Neural progenitor cell (in vitro differentiated cells): ENCODE data around the gene TMEM45A. TPM values are rescaled to one million over a fixed set of nuclear protein-coding genes. Genes with fewer than 3 reads are reported as not detected.
"Not testable (repeated sequence)": the region's sequence is repeated elsewhere in the genome, so short reads cannot be mapped to it uniquely, and the experiment has no call there.

Source experiments
- DNase-seq: peaks from one replicate; pipeline ENCODE4 v3.0.0-alpha.2; 2016; ENCODE audit warnings: low spot score
- H2AFZ ChIP-seq: fragments of 200-600 bp; sonication (generic); replicated peaks from 2 replicates; pipeline ENCODE4 v1.6.1; 2016; ENCODE audit warnings: antibody characterized with exemption
- H3F3A ChIP-seq: fragments of 200-600 bp; sonication (generic); 2 replicates; pipeline ENCODE4 v1.6.1; 2016; ENCODE audit warnings: antibody characterized with exemption, low read depth
- H3K27ac ChIP-seq: fragments of 200-600 bp; sonication (generic); 2 replicates; pipeline ENCODE4 v1.5.1; 2016; ENCODE audit warnings: mild to moderate bottlenecking
- H3K27me3 ChIP-seq: fragments of 200-600 bp; sonication (generic); 2 replicates; pipeline ENCODE4 v1.6.1; 2016; ENCODE audit warnings: mild to moderate bottlenecking, moderate library complexity
- H3K36me3 ChIP-seq: fragments of 200-600 bp; sonication (generic); 2 replicates; pipeline ENCODE4 v1.5.1; 2016
- H3K4me1 ChIP-seq: fragments of 200-600 bp; sonication (generic); 2 replicates; pipeline ENCODE4 v1.6.1; 2016; ENCODE audit warnings: mixed run types
- H3K4me2 ChIP-seq: fragments of 200-600 bp; sonication (generic); 2 replicates; pipeline ENCODE4 v1.6.1; 2016
- H3K4me3 ChIP-seq: fragments of 200-600 bp; sonication (generic); 2 replicates; pipeline ENCODE4 v1.5.1; 2016
- H3K79me2 ChIP-seq: fragments of 200-600 bp; sonication (generic); 2 replicates; pipeline ENCODE4 v1.6.1; 2016; ENCODE audit warnings: low read depth
- H3K9ac ChIP-seq: fragments of 200-600 bp; sonication (generic); 2 replicates; pipeline ENCODE4 v1.6.1; 2016
- H3K9me3 ChIP-seq: fragments of 200-600 bp; sonication (generic); 2 replicates; pipeline ENCODE4 v1.5.1; 2016; ENCODE audit warnings: low read depth
- H4K20me1 ChIP-seq: fragments of 200-600 bp; sonication (generic); 2 replicates; pipeline ENCODE4 v1.6.1; 2016; ENCODE audit warnings: low read depth
- H3K27ac Mint-ChIP-seq: 3 replicates; pipeline ENCODE4 v1.8.0; 2021; ENCODE audit warnings: mixed read lengths
- H3K27me3 Mint-ChIP-seq: 2 replicates; pipeline ENCODE4 v1.8.0; 2022; ENCODE audit warnings: low read depth, mild to moderate bottlenecking, inconsistent platforms, moderate library complexity, mixed read lengths; ENCODE audit not compliant: insufficient read depth
- H3K36me3 Mint-ChIP-seq: 3 replicates; pipeline ENCODE4 v1.8.0; 2021; ENCODE audit warnings: mixed read lengths
- H3K4me1 Mint-ChIP-seq: 3 replicates; pipeline ENCODE4 v1.8.0; 2021; ENCODE audit warnings: mixed read lengths
- H3K4me3 Mint-ChIP-seq: 3 replicates; pipeline ENCODE4 v1.8.0; 2021; ENCODE audit warnings: mild to moderate bottlenecking, moderate library complexity, mixed read lengths
- H3K9me3 Mint-ChIP-seq: 3 replicates; pipeline ENCODE4 v1.8.0; 2020; ENCODE audit warnings: mixed read lengths
- EZH2 ChIP-seq: fragments of 200-600 bp; sonication (generic); IDR thresholded peaks from 2 replicates; pipeline ENCODE4 v1.6.1; 2017; ENCODE audit warnings: antibody characterized with exemption, mild to moderate bottlenecking, moderate library complexity
- EZH2phosphoT487 ChIP-seq: fragments of 200-600 bp; sonication (generic); IDR thresholded peaks from 2 replicates; pipeline ENCODE4 v1.6.1; 2017; ENCODE audit warnings: antibody characterized with exemption
- total RNA-seq: library from RNA; depleted of rRNA; stranded (reverse); fragments of >200 nt; gene quantifications from 2 replicates; pipeline ENCODE4 v1.2.3, GENCODE V29; 2015; ENCODE audit warnings: low replicate concordance
- TF ChIP-seq, protein P1 (sequence below): fragments of 200-600 bp; sonication (generic); IDR thresholded peaks from 2 replicates; pipeline ENCODE4 v1.5.1; 2017; ENCODE audit warnings: antibody characterized with exemption, mild to moderate bottlenecking

The TMEM45A gene, protein sequence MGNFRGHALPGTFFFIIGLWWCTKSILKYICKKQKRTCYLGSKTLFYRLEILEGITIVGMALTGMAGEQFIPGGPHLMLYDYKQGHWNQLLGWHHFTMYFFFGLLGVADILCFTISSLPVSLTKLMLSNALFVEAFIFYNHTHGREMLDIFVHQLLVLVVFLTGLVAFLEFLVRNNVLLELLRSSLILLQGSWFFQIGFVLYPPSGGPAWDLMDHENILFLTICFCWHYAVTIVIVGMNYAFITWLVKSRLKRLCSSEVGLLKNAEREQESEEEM
- 53.8 and 82.7 TPM in 2 replicates for total RNA-seq

DNA sequence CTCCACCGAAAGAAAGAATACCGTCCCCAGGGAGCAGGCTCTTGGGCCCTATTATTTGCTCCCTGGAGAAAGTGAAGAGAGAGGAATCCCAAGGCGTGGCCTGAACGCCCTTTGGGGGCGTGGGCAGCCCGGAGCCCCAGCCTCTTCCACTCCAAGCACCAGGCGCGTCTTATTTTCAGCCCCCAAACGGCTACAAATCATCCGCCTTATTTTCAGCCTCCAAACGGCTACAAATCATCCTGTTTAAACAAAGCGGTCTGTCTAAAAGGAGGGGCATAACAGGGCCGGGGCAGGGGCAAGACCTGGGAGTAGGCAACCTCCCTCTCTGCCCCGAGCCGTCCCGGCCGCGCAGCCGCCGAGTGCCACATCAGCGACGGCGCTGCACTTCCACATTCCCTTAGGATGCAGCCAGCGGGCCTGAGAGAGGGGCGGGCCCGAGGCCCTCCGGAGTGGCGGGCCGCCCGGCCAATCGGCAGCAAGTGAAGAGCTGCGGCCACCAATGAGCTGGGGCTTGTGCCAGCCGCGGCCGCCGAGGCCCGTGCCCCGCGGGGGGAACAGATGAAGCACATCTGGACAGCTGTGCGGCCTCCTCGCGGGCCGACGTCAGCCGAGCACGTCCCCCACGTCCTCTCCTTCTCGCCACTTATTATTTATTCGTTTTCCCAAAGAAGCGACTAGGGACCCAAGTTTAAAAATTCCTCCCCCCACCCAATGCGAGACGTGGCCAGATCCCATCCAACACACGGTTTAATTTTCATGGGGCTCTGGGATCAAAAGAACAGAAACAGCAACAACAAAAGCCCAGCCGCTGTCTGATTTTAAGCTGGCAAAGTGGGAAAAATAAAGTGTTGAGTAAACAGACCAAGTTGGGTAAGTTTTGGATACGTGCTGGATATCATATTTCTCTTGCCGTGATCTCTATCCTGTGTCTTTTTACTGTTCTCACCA is at the start of gene TMEM45A:
Gene TMEM45A, plus strand, starts transcription at position 561 of the 948 bp plus-strand sequence. CDS start 62,593 bp downstream, outside the sequence.
- Histone ChIP-seq H3K79me2 (peaks cover 11% of the 10 kb centered on the region), H3K36me3 (no peaks in the 10 kb centered on the region), H3K9ac (no peak within 1 kb of the TSS), H3K4me2 (peak within 1 kb of the TSS; percentile 82), H3K9me3 (no peaks in the 10 kb centered on the region), H3K4me3 (peak within 1 kb of the TSS; percentile 56), H3F3A (peaks cover 8% of the 10 kb centered on the region), H3K4me1 (peaks cover 14% of the 10 kb centered on the region), H3K27me3 (no peaks in the 10 kb centered on the region), H4K20me1 (no peaks in the 10 kb centered on the region), H2AFZ (peak within 1 kb of the TSS; percentile 85), H3K27ac (peak within 1 kb of the TSS; percentile 64)
- H3K27ac Mint-ChIP-seq, result peak within 1 kb of the TSS; percentile 61
- no peaks in the 10 kb centered on the region for H3K9me3 Mint-ChIP-seq
- TF ChIP-seq EZH2phosphoT487 (no peak), EZH2 (no peak)
- TF ChIP-seq, protein P1, sequence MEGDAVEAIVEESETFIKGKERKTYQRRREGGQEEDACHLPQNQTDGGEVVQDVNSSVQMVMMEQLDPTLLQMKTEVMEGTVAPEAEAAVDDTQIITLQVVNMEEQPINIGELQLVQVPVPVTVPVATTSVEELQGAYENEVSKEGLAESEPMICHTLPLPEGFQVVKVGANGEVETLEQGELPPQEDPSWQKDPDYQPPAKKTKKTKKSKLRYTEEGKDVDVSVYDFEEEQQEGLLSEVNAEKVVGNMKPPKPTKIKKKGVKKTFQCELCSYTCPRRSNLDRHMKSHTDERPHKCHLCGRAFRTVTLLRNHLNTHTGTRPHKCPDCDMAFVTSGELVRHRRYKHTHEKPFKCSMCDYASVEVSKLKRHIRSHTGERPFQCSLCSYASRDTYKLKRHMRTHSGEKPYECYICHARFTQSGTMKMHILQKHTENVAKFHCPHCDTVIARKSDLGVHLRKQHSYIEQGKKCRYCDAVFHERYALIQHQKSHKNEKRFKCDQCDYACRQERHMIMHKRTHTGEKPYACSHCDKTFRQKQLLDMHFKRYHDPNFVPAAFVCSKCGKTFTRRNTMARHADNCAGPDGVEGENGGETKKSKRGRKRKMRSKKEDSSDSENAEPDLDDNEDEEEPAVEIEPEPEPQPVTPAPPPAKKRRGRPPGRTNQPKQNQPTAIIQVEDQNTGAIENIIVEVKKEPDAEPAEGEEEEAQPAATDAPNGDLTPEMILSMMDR, result no peak
- no peaks in the 10 kb centered on the region for H3K36me3 Mint-ChIP-seq
- peak; percentile 98 for DNase-seq
- H3K4me1 Mint-ChIP-seq, result peaks cover 9% of the 10 kb centered on the region
- H3K4me3 Mint-ChIP-seq, result peak within 1 kb of the TSS; percentile 93
- H3K27me3 Mint-ChIP-seq, result no peaks in the 10 kb centered on the region

DNA sequence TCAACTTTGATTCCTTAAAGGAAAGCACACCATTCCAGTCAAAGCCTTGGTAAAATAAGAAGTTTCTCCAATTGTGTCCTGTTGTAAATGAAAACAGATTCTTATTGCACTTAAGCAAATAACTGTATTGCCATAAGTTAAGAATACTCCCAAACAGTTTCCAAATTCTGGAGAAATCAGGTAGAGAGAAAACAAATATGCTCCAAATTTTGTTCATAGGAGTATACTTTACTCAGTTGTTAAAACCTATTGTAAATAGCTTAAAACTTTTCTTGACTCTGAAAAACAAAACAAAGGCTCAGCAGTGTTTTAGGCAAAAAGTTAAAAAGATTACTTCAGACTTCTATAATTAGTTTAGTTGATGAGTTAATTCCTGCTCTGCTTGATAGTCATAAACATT is 48.7 kb upstream of the TMEM45A start:
- Mint-ChIP-seq H3K4me1 (no peaks in the 10 kb centered on the region), H3K9me3 (peaks cover 34% of the 10 kb centered on the region), H3K27me3 (no peaks in the 10 kb centered on the region), H3K27ac (no peak overlapping the region), H3K36me3 (peaks cover 25% of the 10 kb centered on the region), H3K4me3 (no peak overlapping the region)
- no peak overlapping the region for H3K9ac ChIP-seq
- peaks cover 18% of the 10 kb centered on the region for H3K9me3 ChIP-seq
- H2AFZ ChIP-seq, result no peak overlapping the region
- peaks cover 7% of the 10 kb centered on the region for H3K36me3 ChIP-seq
- no peak overlapping the region for H3K27ac ChIP-seq
- H3K27me3 ChIP-seq, result no peaks in the 10 kb centered on the region
- H3K4me1 ChIP-seq, result no peaks in the 10 kb centered on the region
- no peak overlapping the region for H3K4me2 ChIP-seq
- H4K20me1 ChIP-seq, result no peaks in the 10 kb centered on the region
- H3K79me2 ChIP-seq, result no peaks in the 10 kb centered on the region
- no peak overlapping the region for H3K4me3 ChIP-seq
- DNase-seq, result no peak
- no peaks in the 10 kb centered on the region for H3F3A ChIP-seq
- TF ChIP-seq EZH2, result no peak

DNA sequence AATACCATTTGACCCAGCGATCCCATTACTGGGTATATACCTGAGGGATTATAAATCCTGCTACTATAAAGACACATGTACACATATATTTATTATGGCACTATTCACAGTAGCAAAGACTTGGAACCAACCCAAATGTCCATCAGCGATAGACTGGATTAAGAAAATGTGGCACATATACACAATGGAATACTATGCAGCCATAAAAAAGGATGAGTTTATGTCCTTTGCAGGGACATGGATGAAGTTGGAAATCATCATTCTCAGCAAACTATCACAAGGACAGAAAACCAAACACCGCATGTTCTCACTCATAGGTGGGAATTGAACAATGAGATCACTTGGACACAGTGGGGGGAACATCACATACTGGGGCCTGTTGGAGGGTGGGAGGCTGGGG is 45.4 kb upstream of the TMEM45A start:
- H3K4me1 Mint-ChIP-seq, H3F3A ChIP-seq, H3K4me1 ChIP-seq, H3K4me2 ChIP-seq, H3K27me3 ChIP-seq, H3K36me3 ChIP-seq, DNase-seq, H3K27ac Mint-ChIP-seq, H3K27me3 Mint-ChIP-seq, H3K27ac ChIP-seq, H3K79me2 ChIP-seq, H3K4me3 Mint-ChIP-seq, H3K9ac ChIP-seq, H2AFZ ChIP-seq, H4K20me1 ChIP-seq, H3K4me3 ChIP-seq: not testable (repeated sequence)
- Mint-ChIP-seq H3K36me3 (peaks cover 22% of the 10 kb centered on the region), H3K9me3 (peaks cover 34% of the 10 kb centered on the region)
- H3K9me3 ChIP-seq, result peaks cover 18% of the 10 kb centered on the region

DNA sequence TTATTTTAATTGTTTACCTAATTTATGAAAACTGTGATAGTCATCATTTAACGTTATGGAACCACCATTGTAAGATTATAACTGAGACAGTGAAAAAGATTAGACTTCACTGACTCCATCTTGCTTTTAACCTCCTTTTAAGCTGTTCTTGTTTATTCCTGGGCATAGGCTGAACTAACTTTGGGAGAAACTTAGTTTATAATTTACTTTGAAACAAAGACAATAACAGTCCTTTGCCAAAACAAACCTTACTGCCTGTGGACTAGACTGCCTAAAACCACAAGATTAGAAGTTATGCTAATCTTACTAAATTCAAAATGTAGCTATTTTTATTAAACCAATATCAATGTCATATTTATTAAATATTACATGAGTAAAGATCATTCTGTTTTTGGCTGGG is 44.3 kb upstream of the TMEM45A start:
- no peak overlapping the region for H3K9ac ChIP-seq
- DNase-seq, result no peak
- no peaks in the 10 kb centered on the region for H3K79me2 ChIP-seq
- H3K27me3 ChIP-seq, result no peaks in the 10 kb centered on the region
- no peaks in the 10 kb centered on the region for H4K20me1 ChIP-seq
- Mint-ChIP-seq H3K4me1 (no peaks in the 10 kb centered on the region), H3K9me3 (peaks cover 27% of the 10 kb centered on the region), H3K27me3 (no peaks in the 10 kb centered on the region), H3K27ac (no peak overlapping the region), H3K36me3 (peaks cover 19% of the 10 kb centered on the region), H3K4me3 (no peak overlapping the region)
- H3K9me3 ChIP-seq, result peaks cover 18% of the 10 kb centered on the region
- TF ChIP-seq EZH2 (no peak), EZH2phosphoT487 (no peak)
- TF ChIP-seq, protein P1, result no peak
- no peaks in the 10 kb centered on the region for H3F3A ChIP-seq
- H3K4me3 ChIP-seq, result no peak overlapping the region
- H2AFZ ChIP-seq, result no peak overlapping the region
- H3K27ac ChIP-seq, result no peak overlapping the region
- H3K4me2 ChIP-seq, result no peak overlapping the region
- H3K36me3 ChIP-seq, result peaks cover 7% of the 10 kb centered on the region
- H3K4me1 ChIP-seq, result no peaks in the 10 kb centered on the region
